ENCODE results near the gene BZW2.
A peak's percentile ranks its signal among the peaks of the same experiment; 100 is the strongest.

Gene BZW2

DNA sequence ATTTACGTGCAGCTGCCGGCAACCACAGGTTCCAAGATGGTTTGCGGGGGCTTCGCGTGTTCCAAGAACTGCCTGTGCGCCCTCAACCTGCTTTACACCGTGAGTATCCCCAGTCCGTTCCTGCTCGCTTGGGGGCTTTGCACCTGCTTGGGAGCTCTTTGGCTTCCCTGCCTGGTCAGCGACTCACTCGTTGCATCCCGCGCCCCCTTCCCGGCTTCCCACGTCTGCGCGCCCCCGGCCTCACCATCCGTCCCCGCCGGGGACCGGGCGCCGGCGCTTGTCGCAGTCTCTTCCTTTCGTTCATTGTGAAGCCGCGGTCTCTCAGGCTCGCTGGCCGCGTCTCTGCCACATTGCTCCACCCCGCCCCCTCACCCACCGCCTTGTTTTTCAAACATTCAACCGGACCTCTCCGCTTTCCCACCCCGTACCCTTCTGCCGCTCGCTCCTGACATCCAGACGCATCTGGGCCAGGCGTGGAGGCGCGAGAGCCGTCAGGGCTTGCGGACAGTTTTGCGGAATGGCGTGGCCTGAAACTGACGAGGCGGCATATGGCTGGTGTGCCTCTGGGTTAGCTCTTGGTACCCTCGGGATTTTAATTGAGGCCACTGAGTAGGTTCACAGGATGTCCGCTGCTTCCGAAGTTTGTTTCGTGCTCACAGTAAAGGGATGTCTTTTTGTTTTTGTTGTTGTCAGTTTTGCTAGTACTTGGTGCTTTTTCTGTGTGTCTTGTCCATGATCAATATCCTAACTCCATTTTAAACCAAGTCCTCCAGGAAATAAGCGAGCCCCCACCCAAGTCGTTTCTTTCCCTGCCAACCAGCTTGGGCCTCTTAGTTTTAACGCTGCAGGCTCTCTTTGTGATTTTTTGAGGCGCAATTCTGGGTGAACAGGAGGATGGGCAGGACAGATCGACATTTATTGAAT lies 108.2 kb downstream of the BZW2 start:
- no peaks in the 10 kb centered on the region for H3K36me3 ChIP-seq (ENCODE audit: control insufficient read depth, insufficient read depth, low read length)
- H3K27me3 ChIP-seq (replicated peaks; ENCODE audit: control insufficient read depth, insufficient read depth, low read length), result no peaks in the 10 kb centered on the region
- peak overlapping the region; percentile 22 for H3K4me3 ChIP-seq (replicated peaks; ENCODE audit: low read depth, low read length)
- TF ChIP-seq, protein P1, sequence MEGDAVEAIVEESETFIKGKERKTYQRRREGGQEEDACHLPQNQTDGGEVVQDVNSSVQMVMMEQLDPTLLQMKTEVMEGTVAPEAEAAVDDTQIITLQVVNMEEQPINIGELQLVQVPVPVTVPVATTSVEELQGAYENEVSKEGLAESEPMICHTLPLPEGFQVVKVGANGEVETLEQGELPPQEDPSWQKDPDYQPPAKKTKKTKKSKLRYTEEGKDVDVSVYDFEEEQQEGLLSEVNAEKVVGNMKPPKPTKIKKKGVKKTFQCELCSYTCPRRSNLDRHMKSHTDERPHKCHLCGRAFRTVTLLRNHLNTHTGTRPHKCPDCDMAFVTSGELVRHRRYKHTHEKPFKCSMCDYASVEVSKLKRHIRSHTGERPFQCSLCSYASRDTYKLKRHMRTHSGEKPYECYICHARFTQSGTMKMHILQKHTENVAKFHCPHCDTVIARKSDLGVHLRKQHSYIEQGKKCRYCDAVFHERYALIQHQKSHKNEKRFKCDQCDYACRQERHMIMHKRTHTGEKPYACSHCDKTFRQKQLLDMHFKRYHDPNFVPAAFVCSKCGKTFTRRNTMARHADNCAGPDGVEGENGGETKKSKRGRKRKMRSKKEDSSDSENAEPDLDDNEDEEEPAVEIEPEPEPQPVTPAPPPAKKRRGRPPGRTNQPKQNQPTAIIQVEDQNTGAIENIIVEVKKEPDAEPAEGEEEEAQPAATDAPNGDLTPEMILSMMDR (IDR thresholded peaks at IDR 0.05; ENCODE audit: insufficient read depth, low read length, poor library complexity, severe bottlenecking), result no peak
- DNase-seq (ENCODE audit: extremely low read depth, insufficient read length), result peak; percentile 17

DNA sequence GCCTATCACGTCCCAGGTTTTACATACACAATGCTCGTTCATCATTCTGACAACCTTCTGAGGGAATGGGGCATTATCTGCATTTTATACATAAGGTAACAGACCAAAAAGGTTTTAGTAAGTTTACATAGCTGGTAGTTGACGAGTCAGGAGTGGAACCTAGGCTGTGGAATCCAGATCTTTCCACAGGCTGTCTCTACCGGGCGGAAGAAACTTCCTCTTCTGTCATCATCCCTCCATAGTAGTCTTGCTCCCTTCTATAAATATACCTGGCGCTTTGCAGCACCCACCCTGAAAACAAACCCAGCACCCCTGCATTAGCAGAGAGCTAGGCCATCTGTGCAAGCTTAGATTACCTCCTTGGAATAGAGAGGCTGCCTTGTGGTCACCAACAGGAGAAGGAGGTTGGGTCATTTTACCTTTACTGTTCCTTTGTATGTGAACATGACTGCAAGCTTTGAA lies 108.9 kb downstream of the BZW2 start:
- TF ChIP-seq, protein P1 (IDR thresholded peaks at IDR 0.05; ENCODE audit: insufficient read depth, low read length, poor library complexity, severe bottlenecking), result no peak
- no peak for DNase-seq (ENCODE audit: extremely low read depth, insufficient read length)
- H3K27me3 ChIP-seq (replicated peaks; ENCODE audit: control insufficient read depth, insufficient read depth, low read length), result no peaks in the 10 kb centered on the region
- H3K4me3 ChIP-seq (replicated peaks; ENCODE audit: low read depth, low read length), result no peak overlapping the region
- H3K36me3 ChIP-seq (ENCODE audit: control insufficient read depth, insufficient read depth, low read length), result no peaks in the 10 kb centered on the region

DNA sequence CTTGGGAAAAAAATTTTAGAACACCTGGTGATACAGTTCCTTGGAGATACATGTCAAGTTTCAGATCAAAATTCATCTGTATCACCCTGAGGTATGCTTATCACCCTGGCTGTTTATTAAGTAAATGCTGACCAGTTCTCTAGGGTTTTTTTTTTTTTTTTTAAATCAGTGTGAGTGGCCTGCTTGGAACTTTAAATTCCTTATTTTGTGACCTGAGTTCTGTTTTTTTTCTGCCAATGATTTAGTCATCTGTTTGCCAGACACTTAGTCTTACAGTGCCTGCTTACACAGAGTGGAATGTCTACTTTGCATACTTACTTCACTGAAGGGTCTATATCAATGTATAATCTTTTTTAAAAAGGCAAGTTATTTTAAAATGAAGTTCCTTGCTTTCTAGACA lies 109.4 kb downstream of the BZW2 start:
- TF ChIP-seq, protein P1 (IDR thresholded peaks at IDR 0.05; ENCODE audit: insufficient read depth, low read length, poor library complexity, severe bottlenecking), result no peak
- Histone ChIP-seq H3K36me3 (ENCODE audit: control insufficient read depth, insufficient read depth, low read length) (no peaks in the 10 kb centered on the region), H3K4me3 (replicated peaks; ENCODE audit: low read depth, low read length) (no peak overlapping the region), H3K27me3 (replicated peaks; ENCODE audit: control insufficient read depth, insufficient read depth, low read length) (no peaks in the 10 kb centered on the region)
- no peak for DNase-seq (ENCODE audit: extremely low read depth, insufficient read length)

All from GM06990 (cell line).